ENCODE results near the gene TSPEAR.

- TF ChIP-seq CTCF (IDR thresholded peaks at IDR 0.05) (no peak), POLR2A (IDR thresholded peaks at IDR 0.05) (no peak), EP300 (IDR thresholded peaks at IDR 0.05) (no peak)
These were observed 184.0 kb downstream of the TSPEAR start for GRCh38 chr21:44527156-44527982.
